Measurements from ENCODE around the gene TCEANC2. TPM values are rescaled to one million over a fixed set of nuclear protein-coding genes. Genes with fewer than 3 reads are reported as not detected.
A peak's percentile ranks its signal among the peaks of the same experiment; 100 is the strongest.

TCEANC2 gene
- total RNA-seq, 4 donors from 2014 or later = 1.4 to 7.1 (median 5.7) TPM

DNA sequence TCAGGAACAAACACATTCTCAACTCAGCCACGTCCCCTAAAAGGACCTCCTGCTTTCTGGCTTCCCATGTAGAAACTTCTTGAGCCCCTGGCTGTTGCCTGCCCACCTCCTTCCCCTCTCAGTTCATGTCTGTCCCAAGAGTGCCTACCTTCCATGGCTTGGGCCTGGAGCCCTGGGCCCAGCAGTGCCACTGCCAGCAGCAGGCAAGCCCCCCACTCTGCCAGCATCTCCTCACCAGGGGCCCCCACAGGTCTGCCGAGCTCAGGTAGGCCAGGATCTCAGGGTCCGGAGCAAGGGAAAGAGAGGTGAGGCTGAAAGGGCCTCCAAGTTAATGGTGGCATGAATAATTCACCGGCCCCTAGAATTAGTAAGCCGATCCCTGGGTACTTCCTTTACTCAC is 99.3 kb downstream of the TCEANC2 start, which contains the start of gene CDCP2:
Gene CDCP2, minus strand, starts transcription at position 305 of the 400 bp plus-strand sequence. Its CDS starts 78 bp downstream, at position 227.
- DNase-seq = no peak
- Histone ChIP-seq H3K4me1 (peaks cover 0 to 8% (median 3%) of the 10 kb centered on the region in 4 donors), H3K4me3 (no peak within 1 kb of the TSS), H3K27me3 (no peaks in the 10 kb centered on the region), H3K36me3 (no peaks in the 10 kb centered on the region), H3K9me3 (no peaks in the 10 kb centered on the region), H3K27ac (no peak within 1 kb of the TSS)
- in situ Hi-C loops (cut with MboI; ENCODE audit: low pct_ligation_motif_present in 1 of 4, low pct_unique_long_range_greater_than_20kb in 1 of 4, low sequenced_read_pairs in 3 of 4) = no loop called here
- intact Hi-C loops (cut with DNase I; ENCODE audit: low total_unique reads) = no loop called here
- WGBS, 2 donors (ENCODE audit: low coverage in 1 of 2) = 83 to 89% methylated on average over 1 to 5 of the region's 5 CpGs
- TF ChIP-seq POLR2AphosphoS5 (IDR thresholded peaks at IDR 0.05) = no peak
- no peak for TF ChIP-seq POLR2A (IDR thresholded peaks at IDR 0.05)
- no peak for TF ChIP-seq EP300 (IDR thresholded peaks at IDR 0.05; ENCODE audit: low read depth)
- TF ChIP-seq, protein P1, sequence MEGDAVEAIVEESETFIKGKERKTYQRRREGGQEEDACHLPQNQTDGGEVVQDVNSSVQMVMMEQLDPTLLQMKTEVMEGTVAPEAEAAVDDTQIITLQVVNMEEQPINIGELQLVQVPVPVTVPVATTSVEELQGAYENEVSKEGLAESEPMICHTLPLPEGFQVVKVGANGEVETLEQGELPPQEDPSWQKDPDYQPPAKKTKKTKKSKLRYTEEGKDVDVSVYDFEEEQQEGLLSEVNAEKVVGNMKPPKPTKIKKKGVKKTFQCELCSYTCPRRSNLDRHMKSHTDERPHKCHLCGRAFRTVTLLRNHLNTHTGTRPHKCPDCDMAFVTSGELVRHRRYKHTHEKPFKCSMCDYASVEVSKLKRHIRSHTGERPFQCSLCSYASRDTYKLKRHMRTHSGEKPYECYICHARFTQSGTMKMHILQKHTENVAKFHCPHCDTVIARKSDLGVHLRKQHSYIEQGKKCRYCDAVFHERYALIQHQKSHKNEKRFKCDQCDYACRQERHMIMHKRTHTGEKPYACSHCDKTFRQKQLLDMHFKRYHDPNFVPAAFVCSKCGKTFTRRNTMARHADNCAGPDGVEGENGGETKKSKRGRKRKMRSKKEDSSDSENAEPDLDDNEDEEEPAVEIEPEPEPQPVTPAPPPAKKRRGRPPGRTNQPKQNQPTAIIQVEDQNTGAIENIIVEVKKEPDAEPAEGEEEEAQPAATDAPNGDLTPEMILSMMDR (IDR thresholded peaks at IDR 0.05) = no peak

DNA sequence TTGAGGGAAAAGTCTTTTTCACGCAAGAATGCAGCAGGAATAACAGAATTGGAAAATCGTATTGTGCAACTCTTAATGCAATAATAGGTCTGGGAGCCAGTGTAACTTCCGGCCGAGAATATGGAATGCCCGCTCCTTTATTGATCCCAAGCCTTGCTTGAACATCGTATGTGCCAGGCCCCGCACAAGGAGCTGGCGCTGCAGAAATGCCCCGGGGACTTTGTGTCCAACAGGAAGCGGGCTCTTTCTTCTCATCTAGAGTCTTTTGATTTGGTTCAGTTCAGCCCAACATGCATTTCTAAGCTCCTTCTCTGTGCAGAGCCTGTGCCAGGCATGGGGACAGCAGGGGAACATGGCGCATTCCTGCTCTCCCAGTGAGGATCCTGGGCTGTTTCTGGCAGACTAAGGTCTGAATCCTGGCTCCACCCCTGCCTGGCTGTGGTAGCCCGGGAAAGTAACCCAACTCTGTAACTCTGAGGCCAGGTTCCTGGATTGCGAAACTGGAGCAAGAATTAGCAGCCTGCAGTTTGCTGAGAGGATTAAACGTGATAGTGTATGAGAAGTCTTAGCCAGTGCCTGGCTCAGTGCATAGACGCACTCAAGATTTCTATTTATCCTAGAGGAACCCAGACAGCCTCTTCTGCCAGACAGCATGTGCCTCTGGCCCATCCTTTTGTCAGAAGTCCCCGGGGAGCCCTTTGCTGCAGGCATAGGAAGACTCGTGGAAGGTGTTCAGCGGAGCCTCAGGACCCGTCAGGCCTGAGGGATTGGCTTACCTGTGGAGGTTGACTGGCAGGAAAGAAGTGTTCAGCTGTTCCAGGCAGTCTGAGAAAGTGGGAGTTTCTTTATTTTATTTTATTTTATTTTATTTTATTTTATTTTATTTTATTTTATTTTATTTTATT is 100.4 kb downstream of the TCEANC2 start:
- WGBS, 2 donors (ENCODE audit: low coverage in 1 of 2) = 54 to 59% methylated on average over 6 to 19 of the region's 19 CpGs

More for the DNA sequence above, 100.4 kb downstream of the TCEANC2 start:
- peak; percentile 55 for DNase-seq
- Histone ChIP-seq H3K27me3 (no peaks in the 10 kb centered on the region), H3K27ac (no peak overlapping the region), H3K9me3 (no peaks in the 10 kb centered on the region), H3K36me3 (no peaks in the 10 kb centered on the region), H3K4me1 (peaks cover 0 to 8% (median 3%) of the 10 kb centered on the region in 4 donors), H3K4me3 (no peak overlapping the region)
- in situ Hi-C loops (cut with MboI; ENCODE audit: low pct_ligation_motif_present in 1 of 4, low pct_unique_long_range_greater_than_20kb in 1 of 4, low sequenced_read_pairs in 3 of 4) = no loop called here
- intact Hi-C loops (cut with DNase I; ENCODE audit: low total_unique reads) = no loop called here
- TF ChIP-seq, protein P1 (IDR thresholded peaks at IDR 0.05) = no peak
- no peak for TF ChIP-seq POLR2A (IDR thresholded peaks at IDR 0.05)
- TF ChIP-seq EP300 (IDR thresholded peaks at IDR 0.05; ENCODE audit: low read depth) = no peak
- TF ChIP-seq POLR2AphosphoS5 (IDR thresholded peaks at IDR 0.05) = no peak

Small RNAs within 50 kb of the gene (small RNA-seq; reads per million reads assigned to genes)
- 0 reads per million in 4 donors for gene AL353898.1
- gene AL353898.2 = 0 reads per million in 4 donors

Other genes with a start within 250 kb of the TCEANC2 start
- 10 to 100 TPM in 2 of 4 donors, 1 to 10 TPM in 2; 1.1 to 11.1 (median 8.0) TPM for gene NDC1, start 215.3 kb upstream of the TCEANC2 start, total RNA-seq
- gene YIPF1, start 163.8 kb upstream of the TCEANC2 start, total RNA-seq = 10 to 100 TPM; 10.1 to 24.6 (median 17.4) TPM
- not detected for gene DIO1, start 159.4 kb upstream of the TCEANC2 start, total RNA-seq
- 10 to 100 TPM in 3 of 4 donors, 1 to 10 TPM in 1; 4.2 to 22.5 (median 12.9) TPM for gene IFT25, start 107.9 kb upstream of the TCEANC2 start, total RNA-seq
- gene LRRC42, start 107.3 kb upstream of the TCEANC2 start, total RNA-seq = 10 to 100 TPM in 3 of 4 donors, 1 to 10 TPM in 1; 4.4 to 24.7 (median 17.5) TPM
- not detected for gene LDLRAD1, start 35.4 kb upstream of the TCEANC2 start, total RNA-seq
- 100 to 1,000 TPM in 3 of 4 donors, 10 to 100 TPM in 1; 71.6 to 858 (median 226) TPM for gene TMEM59, start 404 bp upstream of the TCEANC2 start, total RNA-seq
- under 1 TPM in 1 of 4 donors, not detected in 3; 0.48 TPM for gene CDCP2, start 99.4 kb downstream of the TCEANC2 start, total RNA-seq
- 1 to 10 TPM; 1.9 to 5.1 (median 3.6) TPM for gene CYB5RL, start 146.4 kb downstream of the TCEANC2 start, total RNA-seq
- gene MRPL37, start 146.6 kb downstream of the TCEANC2 start, total RNA-seq = 100 to 1,000 TPM in 1 of 4 donors, 10 to 100 TPM in 2, 1 to 10 TPM in 1; 9.7 to 122 (median 57.8) TPM

Data from transverse colon (tissue), 4 donors.